HEK293 (cell line): ENCODE measurements around the gene RBBP8NL.

Experiments
- CTCF ChIA-PET: fragments of 350-600 bp; formaldehyde crosslinking; extraction: SDS; loops from one replicate; lab custom pipeline; 2021; ENCODE audit warnings: antibody characterized with exemption; lab: Yijun Ruan, JAX
- POLR2A ChIA-PET: fragments of 300-600 bp; formaldehyde crosslinking; extraction: SDS; loops from one replicate; lab custom pipeline; 2020; ENCODE audit warnings: antibody characterized with exemption, inconsistent platforms; lab: Yijun Ruan, JAX
- H3K27ac ChIP-seq: fragments of 200-500 bp; sonication (Bioruptor generic); 2 replicates; pipeline ENCODE4 v1.5.1; 2014; ENCODE audit warnings: low read depth, low read length, control low read depth, inconsistent platforms; ENCODE audit errors: extremely low read depth
- H3K36me3 ChIP-seq, 2 experiments: fragments of 200-500 bp in 1 of 2; sonication (Bioruptor generic) in 1 of 2; 1 replicate in 1 of 2; 2 replicates in 1 of 2; pipeline ENCODE4 v1.5.1; 2014 to 2017; ENCODE audit warnings: inconsistent platforms in 2 of 2, low read length in 2 of 2; ENCODE audit not compliant: control insufficient read depth in 2 of 2, insufficient read depth in 1 of 2
- H3K4me1 ChIP-seq: fragments of 200-500 bp; sonication (Bioruptor generic); 2 replicates; pipeline ENCODE4 v1.5.1; 2014; ENCODE audit warnings: mild to moderate bottlenecking, low read length, inconsistent platforms; ENCODE audit not compliant: control insufficient read depth, insufficient read depth
- H3K4me3 ChIP-seq: 2 replicates; pipeline ENCODE4 v1.5.1; 2011; ENCODE audit warnings: low read depth, mild to moderate bottlenecking, control low read depth, low read length, moderate library complexity
- H3K9me3 ChIP-seq: fragments of 200-500 bp; sonication (Bioruptor generic); 2 replicates; pipeline ENCODE4 v1.5.1; 2014; ENCODE audit warnings: low read depth, low read length, inconsistent platforms; ENCODE audit not compliant: control insufficient read depth, insufficient read depth
- HOXD13 ChIP-seq: sonication (generic); formaldehyde crosslinking; IDR thresholded peaks from 2 replicates; pipeline ENCODE4 v1.8.0; 2022; ENCODE audit warnings: missing genetic modification reagents, borderline replicate concordance
- INSM2 ChIP-seq: fragments of 450-650 bp; formaldehyde crosslinking; IDR thresholded peaks from 2 replicates; pipeline ENCODE4 v1.5.1; 2016; ENCODE audit warnings: missing biosample characterization, missing genetic modification characterization
- ZBTB17 ChIP-seq: fragments of 450-650 bp; formaldehyde crosslinking; IDR thresholded peaks from 2 replicates; pipeline ENCODE4 v1.5.1; 2016; ENCODE audit warnings: missing biosample characterization, missing genetic modification characterization
- ZBTB20 ChIP-seq: fragments of 450-650 bp; formaldehyde crosslinking; IDR thresholded peaks from 2 replicates; pipeline ENCODE4 v1.5.1; 2016; ENCODE audit warnings: missing biosample characterization, missing genetic modification characterization
- ZFP3 ChIP-seq: fragments of 450-650 bp; formaldehyde crosslinking; IDR thresholded peaks from 2 replicates; pipeline ENCODE4 v1.5.1; 2016; ENCODE audit warnings: low read depth, missing biosample characterization, missing genetic modification characterization
- ZNF10 ChIP-seq: fragments of 450-650 bp; formaldehyde crosslinking; IDR thresholded peaks from 2 replicates; pipeline ENCODE4 v1.5.1; 2017; ENCODE audit warnings: missing biosample characterization, missing genetic modification characterization
- ZNF132 ChIP-seq: fragments of 450-650 bp; formaldehyde crosslinking; IDR thresholded peaks from 2 replicates; pipeline ENCODE4 v1.5.1; 2017; ENCODE audit warnings: missing biosample characterization, missing genetic modification characterization, borderline replicate concordance
- ZNF133 ChIP-seq: fragments of 450-650 bp; formaldehyde crosslinking; IDR thresholded peaks from 2 replicates; pipeline ENCODE4 v1.5.1; 2016; ENCODE audit warnings: missing biosample characterization, missing genetic modification characterization
- ZNF211 ChIP-seq: fragments of 450-650 bp; formaldehyde crosslinking; IDR thresholded peaks from 2 replicates; pipeline ENCODE4 v1.5.1; 2016; ENCODE audit warnings: low read depth, missing biosample characterization, missing genetic modification characterization
- ZNF514 ChIP-seq: fragments of 450-650 bp; formaldehyde crosslinking; IDR thresholded peaks from 2 replicates; pipeline ENCODE4 v1.5.1; 2016; ENCODE audit warnings: missing biosample characterization, missing genetic modification characterization
- ZNF518A ChIP-seq: fragments of 450-650 bp; formaldehyde crosslinking; conservative IDR thresholded peaks from 2 replicates; pipeline ENCODE4 v1.5.1; 2016; ENCODE audit warnings: low read depth, missing biosample characterization, missing genetic modification characterization
- ZNF530 ChIP-seq: fragments of 450-650 bp; formaldehyde crosslinking; IDR thresholded peaks from 2 replicates; pipeline ENCODE4 v1.5.1; 2016; ENCODE audit warnings: low read depth, missing biosample characterization, missing genetic modification characterization
- ZNF623 ChIP-seq: fragments of 450-650 bp; formaldehyde crosslinking; IDR thresholded peaks from 2 replicates; pipeline ENCODE4 v1.5.1; 2016; ENCODE audit warnings: missing biosample characterization, missing genetic modification characterization
- ZNF701 ChIP-seq: fragments of 450-650 bp; formaldehyde crosslinking; IDR thresholded peaks from 2 replicates; pipeline ENCODE4 v1.5.1; 2016; ENCODE audit warnings: missing biosample characterization, missing genetic modification characterization
- TF ChIP-seq, protein P1 (sequence below): sonication (generic); formaldehyde crosslinking; IDR thresholded peaks from 2 replicates; pipeline ENCODE4 v1.8.1; 2022; ENCODE audit warnings: mild to moderate bottlenecking, moderate library complexity, missing genetic modification reagents

Gene RBBP8NL

GRCh38 chr20:62445553-62446340 lies 18.4 kb upstream of the RBBP8NL start:
- POLR2A ChIA-PET = no interaction called here
- TF ChIP-seq ZNF623 (no peak), ZBTB20 (0 out of 2 replicates have a peak, but pooled peaks have one; percentile 37)
- CTCF ChIA-PET = no interaction called here

DNA sequence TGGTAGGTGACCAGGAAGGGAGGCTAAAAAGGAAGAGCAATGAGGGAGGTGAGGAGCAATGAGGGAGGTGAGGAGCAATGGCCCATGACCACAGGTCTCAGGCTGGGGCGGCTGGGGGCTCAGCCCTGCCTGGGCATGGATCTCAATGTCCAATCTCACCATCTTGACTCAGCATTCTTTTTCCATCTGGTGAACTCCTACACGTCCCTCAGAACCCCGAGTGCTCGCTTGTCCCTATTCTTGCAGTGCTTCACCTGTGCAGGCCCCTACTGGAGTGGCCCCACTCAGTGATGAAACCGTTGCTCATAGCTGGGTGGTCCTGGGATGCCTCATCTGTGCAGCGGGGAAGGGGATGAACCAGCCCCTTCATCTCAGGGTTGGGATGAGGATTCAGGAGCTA lies 16.9 kb upstream of the RBBP8NL start:
- no peaks in the 10 kb centered on the region for H3K9me3 ChIP-seq
- no peak overlapping the region for H3K4me3 ChIP-seq
- H3K4me1 ChIP-seq = no peaks in the 10 kb centered on the region
- ChIA-PET POLR2A (no interaction called here), CTCF (no interaction called here)
- no peak overlapping the region for H3K27ac ChIP-seq
- TF ChIP-seq ZNF514 (tag by site-specific recombination) = no peak
- TF ChIP-seq ZFP3 (tag by site-specific recombination) = peak; percentile 85
- no peaks in the 10 kb centered on the region for H3K36me3 ChIP-seq

More at GRCh38 chr20:62445553-62446340, 18.4 kb upstream of the RBBP8NL start:
- no peaks in the 10 kb centered on the region for H3K36me3 ChIP-seq
- H3K4me3 ChIP-seq = no peak overlapping the region
- no peak overlapping the region for H3K27ac ChIP-seq
- no peaks in the 10 kb centered on the region for H3K4me1 ChIP-seq
- no peaks in the 10 kb centered on the region for H3K9me3 ChIP-seq

DNA sequence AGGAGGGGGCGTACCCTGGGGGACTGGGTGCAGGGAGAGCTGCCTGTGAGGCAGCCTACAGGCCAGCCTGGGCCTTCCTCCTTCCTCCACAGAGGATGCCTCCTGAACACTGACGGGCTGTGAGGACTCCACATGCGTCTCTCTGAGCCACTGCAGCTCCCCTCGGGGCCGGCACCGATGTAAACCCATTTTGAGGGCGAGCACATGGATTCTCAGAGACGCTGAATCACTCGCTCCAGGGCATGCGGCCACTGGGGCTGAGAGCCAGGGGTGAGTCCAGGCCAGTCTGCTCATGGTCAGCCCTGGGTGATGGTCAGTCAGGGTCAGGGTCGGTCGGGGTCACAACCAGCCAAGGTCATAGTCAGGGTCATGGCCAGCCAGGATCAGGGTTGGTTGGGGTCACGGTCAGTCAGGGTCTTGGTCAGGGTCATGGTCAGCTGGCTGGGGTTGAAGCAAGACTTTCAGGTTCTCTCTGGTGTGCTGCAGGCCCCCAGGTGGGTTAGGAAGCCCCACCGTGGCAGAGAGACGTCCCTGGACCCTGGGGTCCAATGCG lies 14.7 kb upstream of the RBBP8NL start:
- Histone ChIP-seq H3K27ac (no peak overlapping the region), H3K36me3 (no peaks in the 10 kb centered on the region), H3K4me1 (no peaks in the 10 kb centered on the region), H3K4me3 (no peak overlapping the region)
- ChIA-PET CTCF (no interaction called here), POLR2A (no interaction called here)
- no peak for TF ChIP-seq ZNF133
- no peak for TF ChIP-seq ZNF518A (tag by site-specific recombination)
- no peak for TF ChIP-seq HOXD13
- TF ChIP-seq INSM2 (tag by site-specific recombination) = no peak
- no peak for TF ChIP-seq ZNF10 (tag by site-specific recombination)
- TF ChIP-seq ZNF132 (tag by site-specific recombination) = no peak
- TF ChIP-seq, protein P1, sequence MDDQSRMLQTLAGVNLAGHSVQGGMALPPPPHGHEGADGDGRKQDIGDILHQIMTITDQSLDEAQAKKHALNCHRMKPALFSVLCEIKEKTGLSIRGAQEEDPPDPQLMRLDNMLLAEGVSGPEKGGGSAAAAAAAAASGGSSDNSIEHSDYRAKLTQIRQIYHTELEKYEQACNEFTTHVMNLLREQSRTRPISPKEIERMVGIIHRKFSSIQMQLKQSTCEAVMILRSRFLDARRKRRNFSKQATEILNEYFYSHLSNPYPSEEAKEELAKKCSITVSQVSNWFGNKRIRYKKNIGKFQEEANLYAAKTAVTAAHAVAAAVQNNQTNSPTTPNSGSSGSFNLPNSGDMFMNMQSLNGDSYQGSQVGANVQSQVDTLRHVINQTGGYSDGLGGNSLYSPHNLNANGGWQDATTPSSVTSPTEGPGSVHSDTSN = no peak
- TF ChIP-seq ZNF211 (tag by site-specific recombination) = no peak
- no peak for TF ChIP-seq ZBTB17 (tag by site-specific recombination)
- TF ChIP-seq ZNF701 = no peak
- no peak for TF ChIP-seq ZNF530 (tag by site-specific recombination)
- TF ChIP-seq, all 188 proteins: peak for 0
- H3K9me3 ChIP-seq = no peaks in the 10 kb centered on the region
